Left cardiac atrium (tissue), 4 donors: Measurements from ENCODE around the gene LGR5. TPM values are rescaled to one million over a fixed set of nuclear protein-coding genes. Genes with fewer than 3 reads are reported as not detected.

ENCODE experiments used
- ATAC-seq, 2 donors: fragments of 200-7000 bp; cut with Tn5 transposase; one replicate each; pipeline ENCODE4 v1.9.1; 2020; ENCODE audit warnings: mild to moderate bottlenecking in 2 of 2, moderate library complexity in 2 of 2
- DNase-seq: peaks from one replicate; pipeline ENCODE4 v3.0.0-alpha.2; 2020
- intact Hi-C, 2 donors: fragments of 100-400 bp; cut with DNase I; formaldehyde crosslinking; loops; one replicate each; pipeline versions ENCODE4 v1.14.1 to v1.15.1; 2022 to 2023
- long read RNA-seq: library from polyadenylated mRNA; unstranded; transcript quantifications from one replicate; pipeline ENCODE4 v2.0.0, GENCODE V29; 2021
- total RNA-seq, 2 donors: library from RNA; stranded (reverse); fragmentation: NEBNext Ultra II Directional; extraction: Animal tissue kit (Norgen Biotek cat#: 25700); gene quantifications; one replicate each; pipeline ENCODE4 v1.2.1, GENCODE V29; 2021
- donor health status: DM: no; HTN: yes; CAD: no.
- donor health status: DM: no; HTN: yes; CAD: no; lungs with severe emphysema.
- donor health status: DM: yes; HTN: yes; CAD: no.
- donor health status: Dilated cardiomyopathy.

LGR5 gene, protein sequence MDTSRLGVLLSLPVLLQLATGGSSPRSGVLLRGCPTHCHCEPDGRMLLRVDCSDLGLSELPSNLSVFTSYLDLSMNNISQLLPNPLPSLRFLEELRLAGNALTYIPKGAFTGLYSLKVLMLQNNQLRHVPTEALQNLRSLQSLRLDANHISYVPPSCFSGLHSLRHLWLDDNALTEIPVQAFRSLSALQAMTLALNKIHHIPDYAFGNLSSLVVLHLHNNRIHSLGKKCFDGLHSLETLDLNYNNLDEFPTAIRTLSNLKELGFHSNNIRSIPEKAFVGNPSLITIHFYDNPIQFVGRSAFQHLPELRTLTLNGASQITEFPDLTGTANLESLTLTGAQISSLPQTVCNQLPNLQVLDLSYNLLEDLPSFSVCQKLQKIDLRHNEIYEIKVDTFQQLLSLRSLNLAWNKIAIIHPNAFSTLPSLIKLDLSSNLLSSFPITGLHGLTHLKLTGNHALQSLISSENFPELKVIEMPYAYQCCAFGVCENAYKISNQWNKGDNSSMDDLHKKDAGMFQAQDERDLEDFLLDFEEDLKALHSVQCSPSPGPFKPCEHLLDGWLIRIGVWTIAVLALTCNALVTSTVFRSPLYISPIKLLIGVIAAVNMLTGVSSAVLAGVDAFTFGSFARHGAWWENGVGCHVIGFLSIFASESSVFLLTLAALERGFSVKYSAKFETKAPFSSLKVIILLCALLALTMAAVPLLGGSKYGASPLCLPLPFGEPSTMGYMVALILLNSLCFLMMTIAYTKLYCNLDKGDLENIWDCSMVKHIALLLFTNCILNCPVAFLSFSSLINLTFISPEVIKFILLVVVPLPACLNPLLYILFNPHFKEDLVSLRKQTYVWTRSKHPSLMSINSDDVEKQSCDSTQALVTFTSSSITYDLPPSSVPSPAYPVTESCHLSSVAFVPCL
- under 1 TPM; 0.10 to 0.12 TPM for total RNA-seq
- long read RNA-seq, result 0 reads

DNA sequence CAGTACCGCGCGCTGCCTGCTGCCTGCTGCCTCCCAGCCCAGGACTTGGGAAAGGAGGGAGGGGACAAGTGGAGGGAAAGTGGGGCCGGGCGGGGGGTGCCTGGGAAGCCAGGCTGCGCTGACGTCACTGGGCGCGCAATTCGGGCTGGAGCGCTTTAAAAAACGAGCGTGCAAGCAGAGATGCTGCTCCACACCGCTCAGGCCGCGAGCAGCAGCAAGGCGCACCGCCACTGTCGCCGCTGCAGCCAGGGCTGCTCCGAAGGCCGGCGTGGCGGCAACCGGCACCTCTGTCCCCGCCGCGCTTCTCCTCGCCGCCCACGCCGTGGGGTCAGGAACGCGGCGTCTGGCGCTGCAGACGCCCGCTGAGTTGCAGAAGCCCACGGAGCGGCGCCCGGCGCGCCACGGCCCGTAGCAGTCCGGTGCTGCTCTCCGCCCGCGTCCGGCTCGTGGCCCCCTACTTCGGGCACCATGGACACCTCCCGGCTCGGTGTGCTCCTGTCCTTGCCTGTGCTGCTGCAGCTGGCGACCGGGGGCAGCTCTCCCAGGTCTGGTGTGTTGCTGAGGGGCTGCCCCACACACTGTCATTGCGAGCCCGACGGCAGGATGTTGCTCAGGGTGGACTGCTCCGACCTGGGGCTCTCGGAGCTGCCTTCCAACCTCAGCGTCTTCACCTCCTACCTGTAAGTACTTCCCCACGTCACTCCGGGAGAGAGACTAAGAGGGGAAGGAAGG, at the start of gene LGR5:
Gene LGR5 (plus strand): TSS at position 186 of the 732 bp plus-strand sequence. CDS start 283 bp downstream, at position 469.
- intact Hi-C loops, result no loop called here
- peak; percentile 28 for DNase-seq

DNA sequence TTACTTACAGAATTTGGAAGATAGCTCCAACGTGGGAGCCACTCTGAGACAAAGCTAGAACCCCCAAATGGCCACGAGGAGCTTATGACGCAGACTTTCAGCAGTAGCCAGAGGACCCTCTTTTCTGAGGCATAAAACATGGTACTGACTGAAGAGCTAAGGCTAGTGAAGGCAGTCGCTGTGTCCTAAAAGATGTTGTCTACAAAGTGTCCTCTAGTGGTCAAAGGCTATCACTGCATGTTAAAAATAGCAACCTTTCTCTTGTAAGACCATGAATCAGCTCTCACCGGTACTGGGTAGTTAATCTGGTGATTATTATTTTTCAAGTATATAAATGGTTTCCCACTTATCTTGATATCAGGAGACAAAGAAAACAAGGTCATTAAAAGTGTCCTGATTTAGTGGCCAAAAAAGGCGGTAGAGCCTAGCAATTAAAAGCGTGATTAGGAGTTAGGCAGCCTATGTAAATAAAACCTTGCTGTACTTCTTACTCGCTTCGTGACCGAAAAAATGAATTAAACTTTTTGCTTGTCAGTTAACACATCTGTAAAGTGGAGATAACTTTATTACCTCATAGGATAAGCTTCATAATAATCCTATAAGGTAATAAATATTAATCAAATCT, 47.0 kb upstream of the LGR5 start:
- intact Hi-C loops, result no loop called here
- ATAC-seq, result peak; percentile 30 to 65
- no peak for DNase-seq

More for the DNA sequence above, at the start of gene LGR5:
- ATAC-seq, result peak; percentile 57 to 67

DNA sequence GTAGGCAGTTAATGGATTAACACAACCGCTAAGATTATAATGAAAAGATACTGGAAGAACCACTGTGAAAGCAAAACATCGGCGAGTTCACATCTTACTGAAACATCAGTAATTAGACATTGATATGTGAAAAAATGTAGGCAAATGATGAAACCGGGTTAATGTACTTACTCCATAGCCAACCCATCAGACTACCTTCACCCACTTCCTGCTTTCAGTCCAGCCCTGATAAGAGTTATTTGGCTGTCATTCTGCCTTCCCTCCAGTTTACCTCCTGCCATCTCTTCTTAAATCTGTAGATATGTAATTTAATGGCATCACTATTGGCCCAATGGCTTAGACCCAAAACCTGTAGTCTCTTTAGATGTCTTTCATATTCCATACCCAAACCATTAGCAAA, 46.0 kb upstream of the LGR5 start:
- DNase-seq, result no peak
- intact Hi-C loops, result no loop called here

GRCh38 chr12:71397433-71397954, 42.1 kb upstream of the LGR5 start:
- intact Hi-C loops, result no loop called here
- DNase-seq, result no peak
- no peak for ATAC-seq

More for the DNA sequence above, 46.0 kb upstream of the LGR5 start:
- ATAC-seq, result no peak

GRCh38 chr12:71399197-71399596, 40.4 kb upstream of the LGR5 start:
- no peak for ATAC-seq
- DNase-seq, result no peak
- intact Hi-C loops, result no loop called here

DNA sequence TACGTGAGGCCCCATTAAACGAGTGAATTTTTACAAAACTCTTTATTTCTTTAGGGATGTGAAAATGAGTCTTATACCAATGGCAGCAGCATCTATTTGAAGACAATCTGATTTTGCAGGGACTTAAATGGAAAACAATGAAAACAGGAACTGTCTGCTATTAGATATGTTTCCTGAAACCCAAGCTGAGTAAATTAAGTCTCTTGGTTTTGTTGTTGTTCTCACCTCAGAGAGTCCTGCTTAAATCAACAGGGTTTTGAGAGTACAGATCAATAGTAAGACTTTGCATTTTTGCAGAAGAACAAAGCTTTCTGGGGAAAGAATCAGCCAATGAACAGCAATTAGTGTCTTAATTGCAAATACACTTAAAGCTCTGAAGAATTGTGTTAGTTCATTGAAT, 39.1 kb upstream of the LGR5 start:
- no peak for DNase-seq
- no peak for ATAC-seq
- intact Hi-C loops, result no loop called here

- intact Hi-C loops, result no loop called here
- DNase-seq (no peak), ATAC-seq (no peak)
Observed at GRCh38 chr12:71405884-71406283, 33.7 kb upstream of the LGR5 start.

- DNase-seq (no peak), ATAC-seq (no peak)
- intact Hi-C loops, result no loop called here
Observed at GRCh38 chr12:71407732-71408131, 31.9 kb upstream of the LGR5 start.

- no peak for DNase-seq
- ATAC-seq, result no peak
- intact Hi-C loops, result no loop called here
Observed at GRCh38 chr12:71410844-71411243, 28.8 kb upstream of the LGR5 start.

- no peak for ATAC-seq
- DNase-seq, result no peak
- intact Hi-C loops, result no loop called here
Observed at GRCh38 chr12:71411635-71412034, 28.0 kb upstream of the LGR5 start.

- ATAC-seq (peak; percentile 56 to 73), DNase-seq (no peak)
- intact Hi-C loops, result loop anchor here (5.0 kb wide), 1 partner anchor 332 kb away; no protein-coding TSS in a partner anchor
Observed at GRCh38 chr12:71415336-71416231, 24.0 kb upstream of the LGR5 start.

GRCh38 chr12:71417181-71417580, 22.4 kb upstream of the LGR5 start:
- ATAC-seq, result no peak
- intact Hi-C loops, result loop anchor here (5.0 kb wide), 1 partner anchor 330 kb away; no protein-coding TSS in a partner anchor

DNA sequence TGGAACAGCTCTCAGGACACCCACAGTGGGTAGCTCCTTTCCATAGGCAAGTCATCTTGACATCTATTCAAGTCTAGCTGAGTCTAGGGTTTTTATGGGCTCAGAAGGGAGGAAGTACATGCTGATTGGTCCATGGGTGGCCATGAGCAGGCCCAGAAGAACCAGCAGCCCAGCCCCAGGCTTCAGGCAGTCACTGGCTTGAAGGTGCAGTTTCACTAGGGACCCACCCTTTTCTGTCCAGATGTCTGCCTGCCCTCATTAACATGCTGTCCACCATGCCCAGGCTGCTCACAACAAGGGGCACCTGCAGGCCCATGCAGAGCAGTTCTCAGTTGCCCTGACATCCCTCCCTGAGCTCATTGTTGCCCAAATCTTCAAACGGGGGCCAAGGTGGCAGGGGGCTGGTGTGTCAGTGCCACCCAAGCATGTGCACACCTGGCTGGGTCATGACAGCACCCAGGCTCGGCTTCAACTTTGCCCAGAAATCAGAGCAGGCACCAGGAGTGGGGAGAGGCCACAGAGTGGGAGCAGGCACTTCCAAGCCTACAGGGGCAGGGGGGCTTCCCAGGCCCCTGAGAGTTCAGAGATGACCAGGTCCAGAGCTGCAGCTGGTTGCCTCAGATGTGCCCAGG, 18.7 kb upstream of the LGR5 start:
- ATAC-seq, result no peak
- intact Hi-C loops, result no loop called here
- no peak for DNase-seq

More at GRCh38 chr12:71417181-71417580, 22.4 kb upstream of the LGR5 start:
- DNase-seq, result no peak

GRCh38 chr12:71425568-71426299, 13.9 kb upstream of the LGR5 start:
- intact Hi-C loops, result no loop called here
- DNase-seq (no peak), ATAC-seq (no peak)

DNA sequence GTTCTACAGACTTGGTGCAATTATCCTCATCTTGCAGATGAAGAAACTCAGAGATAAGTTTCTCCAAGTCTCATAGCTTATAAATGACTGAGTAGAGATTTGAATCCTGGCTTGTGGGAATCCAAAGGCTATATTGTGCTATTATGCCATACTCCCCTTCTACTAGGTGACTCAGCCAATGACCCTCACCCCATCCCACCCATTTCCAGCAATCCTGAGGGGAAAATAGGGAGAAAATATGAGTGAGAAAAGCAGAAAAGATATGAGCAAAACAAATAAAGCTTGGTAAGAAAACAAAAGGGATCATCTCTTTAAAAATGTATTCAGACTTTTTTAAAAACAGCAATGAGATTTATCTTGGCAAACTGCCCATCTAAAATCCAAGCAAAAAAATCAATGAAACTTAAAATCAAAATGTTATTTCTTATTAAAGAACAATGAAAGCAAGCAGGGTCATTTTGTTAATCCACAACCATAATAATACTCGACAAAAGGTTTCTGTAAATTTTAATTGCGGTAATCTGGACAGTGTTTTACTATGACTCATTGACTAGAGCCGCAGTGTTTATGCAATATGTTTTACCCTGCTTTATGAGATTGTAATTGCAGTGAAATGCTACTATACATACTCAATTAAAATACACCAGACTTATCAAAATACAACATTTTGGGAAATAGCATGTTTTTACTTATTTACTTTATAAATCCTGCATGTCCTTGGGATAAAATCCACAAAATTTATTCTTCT, 13.1 kb upstream of the LGR5 start:
- intact Hi-C loops, result no loop called here
- no peak for ATAC-seq
- no peak for DNase-seq

DNA sequence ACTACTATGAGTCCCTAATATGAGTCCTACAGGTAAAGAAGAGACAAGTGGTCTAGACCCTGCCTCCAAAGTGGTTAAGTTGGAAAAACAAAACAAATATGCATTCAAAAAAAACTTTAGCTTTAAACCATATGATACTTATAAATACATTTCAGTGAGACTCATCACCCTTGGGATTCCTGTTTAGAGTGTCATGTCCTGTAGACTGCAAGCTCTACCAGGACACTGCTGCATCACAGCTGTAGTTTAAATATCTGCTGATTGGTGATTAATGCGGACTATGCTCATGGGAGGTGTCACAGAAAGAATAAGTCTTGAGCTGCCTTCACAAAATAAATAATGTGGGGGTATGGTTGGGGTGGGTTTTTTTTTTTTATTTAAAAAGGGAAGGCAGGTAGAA, 8.8 kb upstream of the LGR5 start:
- intact Hi-C loops, result no loop called here
- no peak for ATAC-seq

More for the DNA sequence above, 8.8 kb upstream of the LGR5 start:
- DNase-seq, result no peak
